Psoas muscle (tissue), 8 donors: Measurements from ENCODE around the gene ALG12. TPM values are rescaled to one million over a fixed set of nuclear protein-coding genes. Genes with fewer than 3 reads are reported as not detected.

ENCODE experiments used
- ATAC-seq, 4 donors: fragments of 200-7000 bp; cut with Tn5 transposase; one replicate each; pipeline ENCODE4 v1.9.1; 2020; ENCODE audit warnings: moderate library complexity in 3 of 4, mild to moderate bottlenecking in 2 of 4
- DNase-seq, 2 donors: peaks; one replicate each; pipeline ENCODE4 v3.0.0-alpha.2; 2020
- H3K27ac ChIP-seq: fragments of 200-600 bp; one replicate; pipeline ENCODE4 v1.8.0; 2022
- H3K27me3 ChIP-seq, 3 donors: fragments of 200-600 bp in 1 of 3; one replicate each; pipeline versions ENCODE4 v1.6.1 to v1.8.0; 2013 to 2022; ENCODE audit warnings: low read length in 2 of 3, mild to moderate bottlenecking in 2 of 3, moderate library complexity in 1 of 3; ENCODE audit not compliant: insufficient read depth in 3 of 3
- H3K36me3 ChIP-seq, 2 donors: fragments of 200-600 bp in 1 of 2; one replicate each; pipeline versions ENCODE4 v1.6.1 to v1.8.0; 2013 to 2022; ENCODE audit warnings: low read depth in 1 of 2, mild to moderate bottlenecking in 1 of 2, moderate library complexity in 1 of 2; ENCODE audit not compliant: insufficient read depth in 1 of 2
- H3K4me1 ChIP-seq: fragments of 200-600 bp; one replicate; pipeline ENCODE4 v1.8.0; 2022
- H3K4me3 ChIP-seq: fragments of 200-600 bp; one replicate; pipeline ENCODE4 v1.8.0; 2022; ENCODE audit warnings: mild to moderate bottlenecking
- H3K9me3 ChIP-seq: fragments of 200-600 bp; one replicate; pipeline ENCODE4 v1.8.0; 2022
- WGBS, 3 donors: extraction: QIAGEN DNeasy Blood & Tissue Kit; methylation state at CpG; one replicate each; pipeline versions ENCODE4 v1.1.6 to v1.1.7; 2013; 5-methylcytosine and 5-hydroxymethylcytosine counted together
- intact Hi-C, 2 donors: fragments of 100-400 bp; cut with DNase I; formaldehyde crosslinking; loops; one replicate each; pipeline versions ENCODE4 v1.11.0 to v1.14.2; 2022
- polyA plus RNA-seq, 3 donors: library from polyadenylated mRNA; stranded (reverse); fragments of 200-250 nt; gene quantifications; one replicate each; pipeline ENCODE4 v1.2.3, GENCODE V29; 2013
- total RNA-seq, 4 donors: library from RNA; stranded (reverse); fragmentation: NEBNext Ultra II Directional in 2 of 4; extraction: Animal tissue kit (Norgen Biotek cat#: 25700) in 2 of 4; gene quantifications; one replicate each; pipeline versions ENCODE4 v1.2.1 to v1.2.4, GENCODE V29; 2021 to 2023
- TF ChIP-seq, protein P1 (sequence below): fragments of 200-600 bp; IDR thresholded peaks from one replicate; pipeline ENCODE4 v1.8.0; 2022; ENCODE audit warnings: antibody characterized with exemption
- donor health status: healthy with polysubstance abuse.
- donor health status: DM: no; HTN: no; CAD: no; lungs with moderate emphysema.
- donor health status: Bipolar disorder and iron deficiency.
- donor health status: healthy.
- donor health status: DM: yes; HTN: yes; CAD: no.
- donor health status: DM: no; HTN: no; CAD: no.
- donor health status: DM: no; HTN: no; CAD: no.
- donor health status: DM: yes; HTN: yes; CAD: no.

The ALG12 gene
- total and polyA plus RNA-seq, 7 donors = 6.5 to 11.0 (median 8.2) TPM

DNA sequence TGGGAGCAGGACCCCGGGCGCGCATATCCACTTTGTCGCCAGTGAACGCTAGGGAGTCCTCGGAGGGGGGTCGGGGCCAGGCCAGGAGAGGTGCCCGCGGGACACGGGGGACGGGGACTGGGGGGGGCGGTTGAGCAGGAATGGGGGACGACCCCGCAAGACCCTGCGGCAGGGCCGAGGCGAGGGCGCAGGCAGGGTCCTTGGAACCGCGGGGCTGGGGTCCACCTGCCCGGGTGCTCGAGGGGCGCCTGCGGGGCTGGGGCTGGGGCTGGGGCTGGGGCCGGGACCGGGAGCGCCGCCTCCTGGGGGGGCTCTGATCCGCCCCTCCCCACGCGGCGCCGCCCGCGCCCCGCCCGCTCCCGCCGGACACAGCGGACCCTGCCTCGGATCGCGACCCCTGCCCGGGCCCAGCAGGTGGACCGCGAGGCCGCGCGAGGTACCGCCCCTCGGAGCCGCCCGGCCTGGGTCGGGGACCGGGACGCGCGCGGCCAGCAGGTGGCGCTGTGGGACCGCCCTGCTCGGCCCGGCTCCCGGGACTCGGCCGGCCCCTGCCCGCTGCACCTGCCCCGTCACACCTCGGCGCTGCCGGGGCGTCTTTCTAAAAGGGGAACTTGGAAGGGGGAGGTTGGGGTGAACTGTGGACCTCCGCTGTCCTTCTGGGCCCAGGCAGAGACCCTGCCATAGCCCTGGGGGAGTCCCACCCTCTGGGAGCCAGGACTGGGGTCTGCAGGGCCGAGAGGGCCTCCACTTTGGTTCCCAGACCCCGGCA lies 11.2 kb upstream of the ALG12 start:
- Histone ChIP-seq H3K27me3 (peaks cover 0 to 5% (median 0%) of the 10 kb centered on the region in 3 donors), H3K9me3 (no peaks in the 10 kb centered on the region), H3K27ac (no peak overlapping the region), H3K4me3 (no peak overlapping the region), H3K36me3 (peaks cover 0 to 14% of the 10 kb centered on the region in 2 donors), H3K4me1 (peaks cover 36% of the 10 kb centered on the region)
- ATAC-seq (peak; percentile 44 to 67 (median 52)), DNase-seq (peak; percentile 69 to 85)
- 2 to 11% (median 3%) methylated on average over 32 to 75 of the region's 75 CpGs for WGBS, 3 donors
- TF ChIP-seq, protein P1, sequence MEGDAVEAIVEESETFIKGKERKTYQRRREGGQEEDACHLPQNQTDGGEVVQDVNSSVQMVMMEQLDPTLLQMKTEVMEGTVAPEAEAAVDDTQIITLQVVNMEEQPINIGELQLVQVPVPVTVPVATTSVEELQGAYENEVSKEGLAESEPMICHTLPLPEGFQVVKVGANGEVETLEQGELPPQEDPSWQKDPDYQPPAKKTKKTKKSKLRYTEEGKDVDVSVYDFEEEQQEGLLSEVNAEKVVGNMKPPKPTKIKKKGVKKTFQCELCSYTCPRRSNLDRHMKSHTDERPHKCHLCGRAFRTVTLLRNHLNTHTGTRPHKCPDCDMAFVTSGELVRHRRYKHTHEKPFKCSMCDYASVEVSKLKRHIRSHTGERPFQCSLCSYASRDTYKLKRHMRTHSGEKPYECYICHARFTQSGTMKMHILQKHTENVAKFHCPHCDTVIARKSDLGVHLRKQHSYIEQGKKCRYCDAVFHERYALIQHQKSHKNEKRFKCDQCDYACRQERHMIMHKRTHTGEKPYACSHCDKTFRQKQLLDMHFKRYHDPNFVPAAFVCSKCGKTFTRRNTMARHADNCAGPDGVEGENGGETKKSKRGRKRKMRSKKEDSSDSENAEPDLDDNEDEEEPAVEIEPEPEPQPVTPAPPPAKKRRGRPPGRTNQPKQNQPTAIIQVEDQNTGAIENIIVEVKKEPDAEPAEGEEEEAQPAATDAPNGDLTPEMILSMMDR = peak; percentile 96
- intact Hi-C loops = loop anchor here (1.0 to 10.0 kb wide), 4 partner anchors 101 to 255 kb away; partner anchors contain the start of gene TRABD (in 1 of the 2)

DNA sequence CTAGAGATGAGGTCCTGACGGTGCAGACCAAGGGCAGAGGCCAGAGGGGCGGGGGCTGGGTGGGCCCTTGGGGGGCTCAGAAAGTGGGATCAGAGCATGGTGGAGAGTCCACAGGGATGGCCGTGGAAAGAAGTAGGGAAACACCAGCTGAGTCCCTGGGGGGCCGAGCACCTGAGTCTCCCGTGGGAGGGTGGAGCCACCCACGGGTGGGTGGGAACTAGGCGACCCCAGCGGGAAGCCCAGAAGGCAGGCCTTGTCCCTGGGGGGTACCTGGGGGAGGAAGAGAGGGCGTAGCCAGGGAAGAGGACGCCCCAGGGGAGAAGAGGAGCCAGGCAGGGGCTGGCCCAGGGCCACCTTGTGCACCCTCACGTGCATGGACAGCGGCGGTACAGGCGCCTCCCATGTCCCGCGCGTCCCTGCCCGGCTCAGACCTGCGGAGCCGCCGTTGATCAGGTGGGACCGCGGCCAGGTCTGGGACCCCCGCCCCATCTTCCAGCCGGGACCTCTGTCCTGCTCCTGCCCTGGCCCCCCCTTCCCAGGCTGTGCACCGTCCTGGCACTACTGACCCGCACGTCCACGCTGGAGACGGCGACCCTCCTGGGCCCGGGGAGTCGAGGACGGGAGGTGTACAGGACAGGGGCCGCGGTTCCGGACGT lies 10.4 kb upstream of the ALG12 start:
- Histone ChIP-seq H3K27me3 (peaks cover 0 to 5% (median 0%) of the 10 kb centered on the region in 3 donors), H3K36me3 (peaks cover 0 to 21% of the 10 kb centered on the region in 2 donors), H3K27ac (no peak overlapping the region), H3K9me3 (no peaks in the 10 kb centered on the region), H3K4me3 (no peak overlapping the region), H3K4me1 (peaks cover 28% of the 10 kb centered on the region)
- ATAC-seq (no peak), DNase-seq (no peak)
- WGBS, 3 donors = 36 to 47% (median 41%) methylated on average over 26 to 38 of the region's 38 CpGs
- TF ChIP-seq, protein P1 = no peak
- intact Hi-C loops = loop anchor here (1.0 to 10.0 kb wide), 4 partner anchors 102 to 256 kb away; partner anchors contain the start of gene TRABD (in 1 of the 2)

DNA sequence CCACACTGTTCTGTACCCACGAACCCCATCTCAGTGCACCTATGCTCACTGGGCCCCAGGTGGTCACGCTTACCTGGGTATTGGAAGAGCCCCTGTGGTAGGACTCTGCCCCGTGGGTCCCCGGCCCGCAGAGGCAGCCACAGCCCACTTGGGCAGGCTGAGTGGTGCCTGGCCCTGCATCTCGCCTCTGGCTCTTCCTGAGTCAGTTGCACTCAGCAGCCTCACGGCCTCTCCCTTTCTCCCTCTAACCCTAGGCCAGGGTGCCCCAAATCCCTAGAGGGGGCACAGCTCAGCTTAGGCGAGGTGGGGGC lies 9.9 kb upstream of the ALG12 start:
- peaks cover 23% of the 10 kb centered on the region for H3K4me1 ChIP-seq
- no peak overlapping the region for H3K27ac ChIP-seq
- peaks cover 0 to 5% (median 0%) of the 10 kb centered on the region in 3 donors for H3K27me3 ChIP-seq
- no peak for ATAC-seq
- no peak for DNase-seq
- TF ChIP-seq, protein P1 = no peak
- peaks cover 0 to 26% of the 10 kb centered on the region in 2 donors for H3K36me3 ChIP-seq
- H3K4me3 ChIP-seq = no peak overlapping the region
- WGBS, 3 donors = 88 to 93% (median 89%) methylated on average over 8 of the region's 8 CpGs
- intact Hi-C loops = loop anchor here in 1 of 2 donors (10.0 kb wide), 1 partner anchor 257 kb away; the partner anchor contains the start of gene TRABD
- no peaks in the 10 kb centered on the region for H3K9me3 ChIP-seq

DNA sequence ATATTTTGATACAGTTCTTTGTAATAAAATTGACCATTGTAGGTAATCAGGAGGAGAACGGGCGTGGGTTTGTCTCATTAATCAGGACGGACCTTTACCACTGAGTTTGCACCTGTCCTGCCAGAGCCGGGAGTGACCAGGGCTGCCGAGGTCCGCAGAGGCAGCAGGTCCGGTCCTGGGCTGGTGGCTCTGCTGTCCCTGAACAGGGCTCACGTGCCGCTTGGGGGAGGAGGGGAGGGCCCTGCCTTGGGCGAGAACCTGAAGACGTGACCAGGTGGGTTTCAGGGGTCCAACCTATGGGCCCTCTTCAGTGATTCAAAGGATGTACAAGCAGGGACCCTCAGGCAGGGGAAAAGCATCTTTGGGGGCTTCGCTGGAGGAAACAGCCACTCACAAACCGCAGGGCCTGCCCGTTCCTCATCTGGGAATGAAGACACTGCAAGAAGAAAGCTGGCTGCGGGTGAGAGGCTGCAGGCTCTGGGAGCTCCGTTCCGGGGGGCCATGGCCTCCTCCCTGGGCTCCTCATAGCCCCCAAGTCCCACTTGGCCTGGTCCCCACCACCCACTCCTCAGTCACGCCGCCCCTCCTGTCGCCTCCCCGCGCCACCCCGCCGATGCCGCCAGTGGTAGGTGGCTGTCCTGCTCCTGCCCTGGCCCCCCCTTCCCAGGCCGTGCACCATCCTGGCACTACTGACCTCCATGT lies 9.4 kb upstream of the ALG12 start:
- intact Hi-C loops = loop anchor here in 1 of 2 donors (10.0 kb wide), 1 partner anchor 257 kb away; the partner anchor contains the start of gene TRABD
- peaks cover 0 to 5% (median 0%) of the 10 kb centered on the region in 3 donors for H3K27me3 ChIP-seq
- TF ChIP-seq, protein P1 = no peak
- 91 to 96% (median 94%) methylated on average over 23 to 26 of the region's 26 CpGs for WGBS, 3 donors
- no peaks in the 10 kb centered on the region for H3K9me3 ChIP-seq
- H3K4me1 ChIP-seq = peaks cover 18% of the 10 kb centered on the region
- DNase-seq = no peak
- H3K4me3 ChIP-seq = no peak overlapping the region
- H3K27ac ChIP-seq = no peak overlapping the region
- ATAC-seq = no peak
- H3K36me3 ChIP-seq = peaks cover 0 to 29% of the 10 kb centered on the region in 2 donors
